Esophagus muscularis mucosa (tissue), 4 donors: Measurements from ENCODE around the gene DTNBP1. TPM values are rescaled to one million over a fixed set of nuclear protein-coding genes. Genes with fewer than 3 reads are reported as not detected.

Experiments used
- DNase-seq: peaks from one replicate; pipeline ENCODE4 v3.0.0-alpha.2; 2017; ENCODE audit errors: extremely low spot score
- H3K27ac ChIP-seq, 4 donors: fragments of 200-600 bp; sonication (generic); replicated peaks in 1 of 4; 1 replicate in 3 of 4; 2 replicates in 1 of 4; pipeline ENCODE4 v1.5.1; 2016 to 2019; ENCODE audit warnings: mild to moderate bottlenecking in 1 of 4
- H3K27me3 ChIP-seq, 4 donors: fragments of 200-600 bp; sonication (generic); one replicate each; pipeline versions ENCODE4 v1.5.1 to v1.6.0; 2016 to 2019
- H3K36me3 ChIP-seq, 4 donors: fragments of 200-600 bp; sonication (generic); one replicate each; pipeline ENCODE4 v1.5.1; 2016 to 2019
- H3K4me1 ChIP-seq, 4 donors: fragments of 200-600 bp; sonication (generic); one replicate each; pipeline ENCODE4 v1.5.1; 2016 to 2019
- H3K4me3 ChIP-seq, 4 donors: fragments of 200-600 bp; sonication (generic); 1 replicate in 2 of 4; 2 replicates in 2 of 4; pipeline ENCODE4 v1.5.1; 2016 to 2019; ENCODE audit warnings: mild to moderate bottlenecking in 4 of 4, moderate library complexity in 1 of 4
- H3K9me3 ChIP-seq, 4 donors: fragments of 200-600 bp; sonication (generic); 1 replicate in 3 of 4; 2 replicates in 1 of 4; pipeline ENCODE4 v1.5.1; 2016 to 2019
- CTCF ChIP-seq, 3 experiments: fragments of 200-600 bp in 2 of 3; fragments of 450-650 bp in 1 of 3; sonication (generic) in 2 of 3; IDR thresholded peaks; one replicate each; pipeline ENCODE4 v1.5.1; 2017 to 2019; ENCODE audit warnings: antibody characterized with exemption in 3 of 3, mild to moderate bottlenecking in 2 of 3, moderate library complexity in 1 of 3
- EP300 ChIP-seq: sonication (generic); formaldehyde crosslinking; IDR thresholded peaks from one replicate; pipeline ENCODE4 v1.6.1; 2017; ENCODE audit warnings: antibody characterized with exemption
- POLR2A ChIP-seq: fragments of 450-650 bp; IDR thresholded peaks from one replicate; pipeline ENCODE4 v1.6.1; 2017; ENCODE audit warnings: antibody characterized with exemption, moderate library complexity, mild to moderate bottlenecking, low read depth
- POLR2AphosphoS5 ChIP-seq, 2 donors: sonication (generic); formaldehyde crosslinking; IDR thresholded peaks; one replicate each; pipeline ENCODE4 v1.6.1; 2017; ENCODE audit warnings: antibody characterized with exemption in 2 of 2
- WGBS: methylation state at CpG from one replicate; pipeline ENCODE4 v1.1.5; 2018; 5-methylcytosine and 5-hydroxymethylcytosine counted together
- intact Hi-C: fragments of 100-400 bp; cut with DNase I; formaldehyde crosslinking; loops from one replicate; pipeline ENCODE4 v1.15.1; 2023
- total RNA-seq, 4 donors: library from RNA; depleted of rRNA; stranded (reverse); fragments of >200 nt; gene quantifications; one replicate each; pipeline versions ENCODE4 v1.1.0 to v1.2.1, GENCODE V29; 2016

The DTNBP1 gene
- total RNA-seq, 4 donors from 2014 or later = 18.3 to 26.8 (median 25.4) TPM

- 94% methylated on average over 3 of the region's 3 CpGs for WGBS
- Histone ChIP-seq H3K4me3 (no peak overlapping the region), H3K9me3 (no peaks in the 10 kb centered on the region), H3K4me1 (peaks cover 5 to 15% (median 14%) of the 10 kb centered on the region in 4 donors), H3K27me3 (no peaks in the 10 kb centered on the region), H3K27ac (no peak overlapping the region), H3K36me3 (peaks cover 0 to 25% (median 8%) of the 10 kb centered on the region in 4 donors)
- DNase-seq = peak; percentile 14
- intact Hi-C loops = no loop called here
- TF ChIP-seq POLR2A = no peak
- TF ChIP-seq EP300 = no peak
- no peak for TF ChIP-seq POLR2AphosphoS5 (IDR thresholded peaks at IDR 0.05)
- TF ChIP-seq CTCF (IDR thresholded peaks at IDR 0.05) = no peak
These were observed 127.2 kb downstream of the DTNBP1 start for GRCh38 chr6:15535495-15536197.

- intact Hi-C loops = no loop called here
- Histone ChIP-seq H3K27ac (no peak overlapping the region), H3K27me3 (no peaks in the 10 kb centered on the region), H3K4me3 (no peak overlapping the region), H3K9me3 (no peaks in the 10 kb centered on the region), H3K36me3 (peaks cover 0 to 32% (median 11%) of the 10 kb centered on the region in 4 donors), H3K4me1 (peaks cover 5 to 15% (median 14%) of the 10 kb centered on the region in 4 donors)
- DNase-seq = peak; percentile 29
- 65% methylated on average over 3 of the region's 3 CpGs for WGBS
- no peak for TF ChIP-seq POLR2A
- TF ChIP-seq EP300 = no peak
- no peak for TF ChIP-seq CTCF (IDR thresholded peaks at IDR 0.05)
- no peak for TF ChIP-seq POLR2AphosphoS5 (IDR thresholded peaks at IDR 0.05)
These were observed 127.9 kb downstream of the DTNBP1 start for GRCh38 chr6:15534974-15535373.

DNA sequence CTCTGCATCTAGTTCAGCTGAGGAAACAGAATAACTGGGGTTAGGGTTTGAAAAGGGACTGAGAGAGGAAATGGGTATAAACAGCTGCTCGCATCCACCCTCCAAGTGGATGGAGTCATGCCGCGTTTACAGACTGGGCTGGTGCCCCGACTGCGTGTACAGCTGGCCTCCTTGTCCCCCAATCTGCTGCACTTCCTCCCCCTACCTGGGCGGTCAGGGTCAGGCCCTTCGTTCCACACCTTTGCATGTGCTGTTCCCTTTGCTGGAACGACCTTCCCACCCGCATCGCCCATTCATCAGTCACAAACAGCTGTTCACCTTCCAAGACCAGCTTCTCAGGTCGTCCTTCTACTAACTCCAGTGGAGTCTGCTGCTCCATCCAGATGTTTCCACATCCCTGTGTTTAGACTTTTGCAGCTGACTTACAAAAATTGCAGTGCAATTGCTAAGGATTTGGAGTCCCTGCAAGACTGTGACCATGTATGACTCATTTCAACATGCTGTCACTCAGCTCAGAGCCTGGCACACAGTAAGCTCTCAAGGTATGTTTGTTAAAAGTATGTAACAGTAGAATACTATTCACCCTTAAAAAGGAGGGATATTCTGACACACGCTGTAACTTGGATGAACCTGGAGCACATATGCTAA, 129.3 kb downstream of the DTNBP1 start:
- WGBS = 95% methylated on average over 12 of the region's 12 CpGs
- DNase-seq = peak; percentile 53
- H3K9me3 ChIP-seq = no peaks in the 10 kb centered on the region
- intact Hi-C loops = no loop called here
- H3K27ac ChIP-seq = no peak overlapping the region
- H3K27me3 ChIP-seq = no peaks in the 10 kb centered on the region
- H3K4me1 ChIP-seq = peaks cover 5 to 15% (median 14%) of the 10 kb centered on the region in 4 donors
- no peak for TF ChIP-seq CTCF (IDR thresholded peaks at IDR 0.05)
- no peak for TF ChIP-seq EP300
- TF ChIP-seq POLR2A = no peak
- peaks cover 0 to 45% (median 22%) of the 10 kb centered on the region in 4 donors for H3K36me3 ChIP-seq
- H3K4me3 ChIP-seq = no peak overlapping the region

GRCh38 chr6:15531973-15532372, 130.9 kb downstream of the DTNBP1 start:
- no peak for DNase-seq
- TF ChIP-seq CTCF (IDR thresholded peaks at IDR 0.05) (no peak), POLR2A (no peak), EP300 (no peak), POLR2AphosphoS5 (IDR thresholded peaks at IDR 0.05) (no peak)
- WGBS = 92% methylated on average over 7 of the region's 7 CpGs
- H3K9me3 ChIP-seq = no peaks in the 10 kb centered on the region
- H3K4me3 ChIP-seq = no peak overlapping the region
- intact Hi-C loops = no loop called here
- peaks cover 0 to 51% (median 26%) of the 10 kb centered on the region in 4 donors for H3K36me3 ChIP-seq
- H3K27ac ChIP-seq = no peak overlapping the region
- no peaks in the 10 kb centered on the region for H3K27me3 ChIP-seq
- peaks cover 5 to 15% (median 14%) of the 10 kb centered on the region in 4 donors for H3K4me1 ChIP-seq
